T-helper 9 cell (primary cell): ENCODE data around the gene RMP24.
A peak's percentile ranks its signal among the peaks of the same experiment; 100 is the strongest.
"Not testable (repeated sequence)": the region's sequence is repeated elsewhere in the genome, so short reads cannot be mapped to it uniquely, and the experiment has no call there.

ENCODE experiments used
- DNase-seq: peaks from one replicate; pipeline ENCODE4 v3.0.0-alpha.2; 2020

Gene RMP24

DNA sequence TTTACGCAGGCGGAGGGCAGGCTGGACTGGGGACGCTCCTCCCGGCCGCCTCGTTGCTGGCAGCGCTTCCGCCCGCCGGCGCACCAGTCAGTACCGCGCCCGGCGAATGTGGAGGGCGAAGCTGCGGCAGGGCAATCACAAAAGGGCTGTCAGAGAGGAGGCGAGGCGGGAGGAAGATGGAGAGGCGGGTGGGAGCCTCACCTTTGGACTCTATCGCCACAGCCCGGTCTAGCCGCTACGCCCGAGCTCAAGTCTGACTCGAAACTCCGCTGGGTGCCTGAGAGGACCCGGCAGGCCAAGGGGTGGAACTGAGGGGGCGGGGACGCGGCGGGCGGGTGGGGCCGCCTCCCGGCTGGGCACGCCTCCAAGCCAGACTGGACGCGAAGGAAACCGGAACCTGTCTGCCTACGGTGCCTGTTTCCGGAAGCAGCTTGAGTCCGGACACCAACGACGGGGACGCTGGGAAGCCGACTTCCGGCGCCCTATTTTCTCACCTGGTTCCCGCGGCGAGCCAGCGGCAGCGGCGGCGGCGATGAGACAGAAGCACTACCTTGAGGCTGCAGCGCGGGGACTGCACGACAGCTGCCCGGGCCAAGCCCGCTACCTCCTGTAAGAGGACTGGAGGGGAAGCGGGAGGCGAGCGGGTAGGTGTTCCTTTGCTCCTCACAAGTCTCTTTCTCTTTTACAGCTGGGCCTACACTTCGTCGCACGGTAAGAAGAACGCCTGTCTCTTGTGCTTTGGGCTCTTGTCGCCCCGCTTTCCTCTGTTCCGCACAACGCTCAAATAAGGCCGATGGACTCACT lies at the start of gene RMP24:
RMP24 (plus strand) TSS at position 483 of the 804 bp plus-strand sequence.
- DNase-seq = peak; percentile 90

DNA sequence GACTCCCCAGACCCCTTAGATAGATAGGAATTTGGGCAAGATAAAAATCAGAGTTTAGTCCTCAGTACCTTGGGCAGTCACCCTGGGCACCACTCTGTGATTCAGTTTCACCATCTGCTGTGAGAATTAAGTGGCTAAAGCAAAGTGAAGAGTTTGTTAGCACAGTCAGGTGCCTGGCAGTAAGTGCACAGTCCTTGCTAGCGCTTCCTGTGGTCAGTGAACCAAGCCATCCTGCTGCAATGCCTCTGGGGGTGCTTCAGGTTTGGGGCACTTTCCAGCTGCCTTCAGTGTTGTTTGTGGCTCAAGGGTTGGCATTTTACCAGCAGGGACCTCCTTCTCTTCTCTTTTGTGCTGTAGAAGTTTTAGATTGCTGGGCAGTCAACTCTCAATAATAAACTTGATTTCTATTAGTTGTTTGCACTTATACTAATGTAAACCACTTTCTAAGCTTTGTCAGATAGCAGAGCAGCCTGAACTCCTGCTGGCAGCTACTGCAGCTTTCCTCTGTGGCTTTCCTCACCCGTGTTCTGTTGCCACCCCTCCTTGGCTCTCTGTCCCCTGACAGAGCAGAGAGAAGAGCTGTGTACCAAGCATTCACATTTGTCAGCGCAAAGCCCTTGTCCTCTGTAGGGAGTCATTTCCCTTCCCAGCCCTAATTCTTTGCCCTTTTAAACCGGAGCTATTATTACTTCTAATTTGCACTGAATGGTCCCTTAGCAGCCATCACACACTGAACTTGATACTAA lies 48.4 kb upstream of the RMP24 start:
- DNase-seq = no peak

DNA sequence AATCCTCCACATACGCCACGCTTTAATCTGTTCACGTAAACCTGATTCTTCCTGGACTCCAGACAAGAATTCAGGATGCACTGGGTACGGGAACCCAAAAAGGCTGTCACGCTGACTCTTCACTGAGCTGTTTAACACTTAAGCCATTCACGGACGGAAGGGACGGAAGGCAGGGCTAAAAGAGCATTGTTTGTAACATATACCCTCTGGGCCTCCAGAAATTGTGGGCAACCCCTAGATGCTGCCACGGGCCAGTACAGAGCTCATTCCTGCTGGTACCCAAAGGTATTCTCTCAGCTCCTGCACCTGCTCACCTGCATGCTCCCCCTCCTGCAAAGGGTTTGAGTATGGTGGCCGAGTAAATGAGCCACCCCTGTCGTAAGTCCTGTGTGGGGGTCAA lies 45.6 kb upstream of the RMP24 start:
- DNase-seq = no peak

- no peak for DNase-seq
These were observed 45.0 kb upstream of the RMP24 start for GRCh38 chr18:35927430-35927829.

DNA sequence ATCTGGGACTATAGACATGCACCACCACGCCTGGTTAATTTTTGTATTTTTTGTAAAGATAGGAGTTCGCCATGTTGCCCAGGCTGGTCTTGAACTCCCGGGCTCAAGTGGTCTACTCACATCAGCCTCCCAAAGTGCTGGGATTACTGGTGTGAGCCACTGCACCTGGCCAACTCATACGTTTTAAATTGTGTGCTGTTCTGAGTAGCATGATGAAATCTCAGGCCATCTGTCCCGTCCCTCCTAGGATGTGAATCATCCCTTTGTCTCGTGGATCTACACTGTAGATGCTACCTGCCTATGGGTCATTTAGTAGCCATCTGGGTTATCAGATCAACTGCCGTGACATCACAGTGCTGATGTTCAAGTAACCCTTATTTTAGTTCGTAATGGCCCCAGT lies 38.5 kb upstream of the RMP24 start:
- DNase-seq = no peak

GRCh38 chr18:35934891-35935290 lies 37.6 kb upstream of the RMP24 start:
- DNase-seq = no peak

GRCh38 chr18:35935805-35936204 lies 36.7 kb upstream of the RMP24 start:
- no peak for DNase-seq

- no peak for DNase-seq
These were observed 35.5 kb upstream of the RMP24 start for GRCh38 chr18:35936951-35937350.

DNA sequence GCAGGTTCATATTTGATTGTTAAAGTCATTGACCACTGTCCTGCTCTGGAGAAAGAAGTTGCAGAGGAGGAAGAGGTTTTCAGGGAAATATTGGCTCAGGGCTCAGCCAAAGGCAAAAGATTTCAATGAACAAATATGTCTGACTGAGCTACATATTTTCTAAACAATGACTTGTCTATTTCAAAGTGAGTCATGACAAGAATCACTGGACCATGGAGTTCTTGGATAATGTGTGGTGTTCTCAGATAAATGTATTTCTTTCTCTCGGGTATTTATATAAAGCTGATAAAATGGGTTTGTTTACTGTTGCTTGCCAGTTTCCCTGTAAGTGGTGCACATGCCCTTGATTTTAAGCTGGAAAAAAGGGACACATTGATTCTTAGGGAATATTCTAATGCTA lies 34.3 kb upstream of the RMP24 start:
- DNase-seq = no peak

- DNase-seq = no peak
These were observed 33.9 kb upstream of the RMP24 start for GRCh38 chr18:35938562-35938961.

DNA sequence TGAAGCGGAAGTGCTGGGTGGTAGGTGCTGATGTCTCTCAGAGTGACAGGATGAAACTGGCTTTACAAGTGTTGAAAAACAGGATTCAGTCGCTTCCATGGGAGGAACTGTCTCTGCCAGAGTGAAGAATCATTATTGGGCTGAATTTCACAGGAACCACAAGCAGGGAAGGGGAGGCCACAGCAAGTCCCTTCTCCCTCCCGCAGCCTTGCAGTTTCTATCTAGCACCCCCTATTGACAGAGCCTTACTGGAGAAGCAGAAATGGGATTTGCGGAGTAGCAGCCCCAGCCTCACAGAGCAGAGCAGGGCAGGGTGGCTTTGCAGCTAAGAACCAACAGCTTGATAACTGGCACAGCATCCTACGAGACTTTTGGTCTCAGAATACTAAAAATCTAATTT lies 33.3 kb upstream of the RMP24 start:
- DNase-seq = no peak

GRCh38 chr18:35941299-35941698 lies 31.2 kb upstream of the RMP24 start:
- no peak for DNase-seq

DNA sequence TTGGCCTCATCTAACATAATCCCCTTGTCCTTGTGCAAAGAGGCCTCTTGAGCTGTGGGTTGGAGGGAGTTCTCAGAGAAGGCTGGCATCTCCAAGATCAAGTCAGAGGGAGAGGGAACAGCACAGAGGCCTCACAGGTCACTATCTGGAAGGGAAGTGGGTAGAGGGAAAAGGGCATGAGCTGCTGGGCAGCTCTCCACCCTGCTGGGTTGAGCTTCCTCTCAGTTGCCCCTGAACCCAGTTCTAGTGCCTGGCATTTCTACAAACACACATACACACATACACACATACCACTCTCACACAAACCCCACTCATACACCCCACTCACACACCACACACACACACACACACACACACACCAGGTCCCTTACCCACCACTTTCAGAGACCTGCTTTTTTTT lies 30.3 kb upstream of the RMP24 start:
- no peak for DNase-seq

GRCh38 chr18:35942661-35943060 lies 29.8 kb upstream of the RMP24 start:
- no peak for DNase-seq

DNA sequence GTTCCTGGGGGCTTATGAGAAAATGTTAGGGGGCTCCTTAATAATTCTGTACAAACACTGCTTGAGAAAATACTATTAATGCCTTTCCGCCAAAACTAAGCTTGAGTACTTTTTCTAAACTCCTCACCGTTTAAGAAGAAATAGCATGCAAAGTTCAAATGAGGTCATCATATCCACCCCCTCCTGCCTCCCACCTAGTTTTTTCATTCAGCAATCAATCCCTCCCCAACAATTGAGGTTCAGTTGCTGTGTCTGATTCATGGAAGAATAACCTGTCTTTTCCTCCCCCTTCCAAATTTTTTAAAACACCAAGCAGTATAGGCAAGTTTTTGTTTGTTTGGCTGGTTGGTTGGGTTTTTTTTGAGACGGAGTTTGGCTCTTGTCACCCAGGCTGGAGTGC lies 24.4 kb upstream of the RMP24 start:
- no peak for DNase-seq

DNA sequence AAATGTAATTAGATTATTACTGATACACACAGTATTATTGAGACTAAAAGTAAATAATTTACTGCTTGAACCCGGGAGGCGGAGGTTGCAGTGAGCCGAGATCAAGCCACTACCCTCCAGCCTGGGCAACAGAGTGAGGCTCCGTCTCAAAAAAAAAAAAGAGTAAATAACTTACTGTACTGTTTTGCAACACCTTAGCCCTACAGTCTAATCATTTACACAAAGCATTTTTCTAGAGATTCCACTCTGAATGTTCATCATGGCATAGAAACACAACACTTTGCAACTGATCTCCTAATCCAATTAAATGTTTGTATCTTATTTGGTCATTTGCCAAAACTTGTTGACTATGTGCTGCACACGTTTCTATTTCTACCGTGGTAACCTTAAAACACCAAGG lies 23.4 kb upstream of the RMP24 start:
- no peak for DNase-seq

DNA sequence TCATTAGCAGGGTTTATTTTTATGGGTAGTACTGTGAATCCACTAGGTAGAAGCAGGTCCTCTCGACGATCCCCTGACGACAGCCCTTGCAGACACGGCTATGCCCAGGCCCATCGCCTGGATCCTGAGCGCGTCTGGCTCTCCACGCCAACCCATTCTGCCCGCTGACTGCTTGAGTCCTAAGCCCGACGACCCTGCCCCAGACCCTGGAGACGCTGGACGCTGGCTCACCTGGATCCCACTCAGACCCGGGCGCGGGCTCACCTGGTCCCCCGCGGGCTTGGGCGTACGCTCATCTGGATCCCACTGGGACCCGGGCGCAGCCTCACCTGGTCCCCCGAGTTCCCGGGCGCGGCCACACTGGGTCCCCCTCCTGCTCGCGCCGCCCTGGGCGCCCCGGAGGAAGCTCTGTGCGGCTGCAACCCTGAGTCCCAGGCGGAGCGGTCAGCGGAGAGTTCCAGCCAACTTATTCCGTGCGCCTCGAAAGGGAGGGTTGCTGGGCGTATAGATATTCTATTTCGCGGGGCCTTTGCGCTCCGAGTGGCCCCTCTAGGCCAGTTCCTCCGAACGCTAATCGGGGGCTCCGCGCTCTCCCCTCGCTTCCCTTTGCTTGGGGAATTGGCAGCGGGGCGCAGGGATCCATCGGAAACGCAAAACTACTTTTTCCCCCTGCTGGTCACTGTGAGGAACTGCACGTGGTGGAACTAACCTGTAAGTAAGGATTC lies 22.4 kb upstream of the RMP24 start:
- DNase-seq = peak; percentile 32

DNA sequence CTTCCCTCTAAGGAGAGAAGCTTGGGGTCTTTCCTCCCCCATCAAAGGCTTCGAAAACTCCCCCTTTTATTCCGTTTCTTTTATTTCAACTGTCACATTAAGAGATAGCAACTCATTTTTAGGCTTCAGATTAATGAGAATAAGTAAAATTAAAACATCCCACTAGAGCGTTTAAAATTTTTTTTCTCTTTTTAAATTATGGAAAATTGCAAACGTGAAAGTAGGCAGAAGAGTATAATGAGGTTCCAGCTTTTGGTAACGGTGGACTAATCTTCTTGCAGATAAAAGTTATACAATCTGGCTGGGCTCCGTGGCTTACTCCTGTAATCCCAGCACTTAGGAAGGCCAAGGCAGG lies 21.9 kb upstream of the RMP24 start:
- DNase-seq = no peak

- no peak for DNase-seq
These were observed 18.8 kb upstream of the RMP24 start for GRCh38 chr18:35953688-35954087.

DNA sequence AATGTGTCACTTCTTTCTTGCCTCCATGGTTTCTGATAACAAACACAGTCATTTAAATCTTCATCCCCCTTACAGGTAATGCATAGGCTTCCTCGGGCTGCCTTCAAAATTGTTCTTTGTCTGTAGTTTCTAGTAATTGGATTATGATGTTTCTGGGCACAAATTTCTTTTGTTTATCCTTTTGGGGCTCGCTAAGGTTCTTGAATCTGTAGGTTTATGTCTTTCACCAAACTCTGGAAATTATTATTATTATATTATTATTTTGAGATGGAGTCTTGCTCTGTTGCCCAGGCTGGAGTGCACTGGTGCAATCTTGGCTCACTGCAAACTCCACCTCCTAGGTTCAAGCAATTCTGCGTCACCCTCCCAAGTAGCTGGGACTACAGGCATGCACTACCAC lies 16.3 kb upstream of the RMP24 start:
- no peak for DNase-seq

DNA sequence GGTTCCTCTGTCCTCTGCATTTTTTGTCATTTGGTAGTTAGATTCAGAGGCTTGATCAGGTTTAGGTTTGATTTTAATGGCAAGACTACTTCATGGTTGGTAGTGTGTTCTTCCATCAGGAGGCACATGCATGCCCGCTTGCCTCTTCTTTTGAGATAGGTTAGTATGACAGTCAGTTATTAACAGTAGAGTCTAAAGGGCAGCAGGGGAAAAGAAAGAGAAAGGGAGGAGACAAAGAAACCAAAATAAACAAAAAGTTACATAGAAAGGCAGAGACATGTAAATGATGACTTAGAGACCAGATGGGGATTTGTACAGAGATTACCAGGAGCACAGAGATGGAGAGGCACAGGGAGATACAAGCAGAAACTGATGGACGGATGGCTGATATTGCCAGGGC lies 10.2 kb upstream of the RMP24 start:
- no peak for DNase-seq

DNA sequence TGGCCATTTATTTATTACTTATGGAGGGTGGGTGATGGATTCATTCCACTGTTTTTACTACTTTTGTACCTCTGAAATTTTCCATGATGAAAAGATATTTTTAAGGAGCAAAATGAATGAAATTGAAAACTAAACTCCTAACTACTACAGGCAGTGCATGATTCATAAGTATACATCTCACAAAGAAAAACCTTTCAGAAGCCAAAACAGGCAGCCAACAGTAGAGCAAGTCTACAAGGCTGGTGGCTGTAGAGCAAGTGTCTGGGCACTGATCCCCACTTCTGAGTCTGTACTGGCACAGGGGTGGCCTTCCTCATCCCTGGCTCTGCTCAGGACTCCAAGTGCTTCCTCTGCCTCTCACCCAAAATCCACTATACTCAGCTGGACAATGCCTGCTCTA lies 8.2 kb upstream of the RMP24 start:
- DNase-seq = no peak

GRCh38 chr18:35967866-35968265 lies 4.6 kb upstream of the RMP24 start:
- not testable (repeated sequence) for DNase-seq
